DOHH2 (cell line): ENCODE measurements around the gene PLAAT1.

Source experiments
- EZH2phosphoT487 ChIP-seq: fragments of 200-600 bp; sonication (generic); IDR thresholded peaks from 2 replicates; pipeline ENCODE4 v1.6.1; 2017; ENCODE audit warnings: borderline replicate concordance, mild to moderate bottlenecking, antibody characterized with exemption, low read length, moderate library complexity, mixed read lengths
- TF ChIP-seq, protein P1 (sequence below): fragments of 200-600 bp; sonication (generic); IDR thresholded peaks from one replicate; pipeline ENCODE4 v1.5.1; 2014; ENCODE audit warnings: antibody characterized with exemption, mild to moderate bottlenecking, low read depth, low read length; ENCODE audit not compliant: poor library complexity, severe bottlenecking

DNA sequence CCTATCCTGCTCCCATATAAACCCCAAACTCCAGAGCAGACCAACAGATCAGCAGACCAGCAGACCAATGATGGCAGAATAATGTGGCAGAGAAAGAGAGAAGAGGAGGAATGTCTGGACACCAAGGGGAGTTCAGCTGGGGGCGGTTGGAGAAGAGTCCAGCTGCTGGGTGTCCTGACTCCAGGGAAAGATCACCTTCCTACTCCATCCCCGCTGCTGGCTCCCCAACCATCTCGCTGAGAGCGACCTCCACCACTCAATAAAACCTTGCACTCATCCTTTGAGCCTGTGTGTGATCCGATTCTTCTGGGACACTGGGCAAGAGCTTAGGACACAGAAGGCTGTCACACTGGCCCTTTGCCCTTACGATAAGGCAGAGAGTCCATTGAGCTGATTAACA lies 12.8 kb upstream of the PLAAT1 start:
- TF ChIP-seq, protein P1, sequence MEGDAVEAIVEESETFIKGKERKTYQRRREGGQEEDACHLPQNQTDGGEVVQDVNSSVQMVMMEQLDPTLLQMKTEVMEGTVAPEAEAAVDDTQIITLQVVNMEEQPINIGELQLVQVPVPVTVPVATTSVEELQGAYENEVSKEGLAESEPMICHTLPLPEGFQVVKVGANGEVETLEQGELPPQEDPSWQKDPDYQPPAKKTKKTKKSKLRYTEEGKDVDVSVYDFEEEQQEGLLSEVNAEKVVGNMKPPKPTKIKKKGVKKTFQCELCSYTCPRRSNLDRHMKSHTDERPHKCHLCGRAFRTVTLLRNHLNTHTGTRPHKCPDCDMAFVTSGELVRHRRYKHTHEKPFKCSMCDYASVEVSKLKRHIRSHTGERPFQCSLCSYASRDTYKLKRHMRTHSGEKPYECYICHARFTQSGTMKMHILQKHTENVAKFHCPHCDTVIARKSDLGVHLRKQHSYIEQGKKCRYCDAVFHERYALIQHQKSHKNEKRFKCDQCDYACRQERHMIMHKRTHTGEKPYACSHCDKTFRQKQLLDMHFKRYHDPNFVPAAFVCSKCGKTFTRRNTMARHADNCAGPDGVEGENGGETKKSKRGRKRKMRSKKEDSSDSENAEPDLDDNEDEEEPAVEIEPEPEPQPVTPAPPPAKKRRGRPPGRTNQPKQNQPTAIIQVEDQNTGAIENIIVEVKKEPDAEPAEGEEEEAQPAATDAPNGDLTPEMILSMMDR, result no peak
- TF ChIP-seq EZH2phosphoT487, result no peak
